ENCODE data around the gene SHOC1.

GRCh38 chr9:111825468-111826145 is 30.9 kb upstream of the SHOC1 start:
- no peak for TF ChIP-seq CTCF (IDR thresholded peaks at IDR 0.05)
- no peak for TF ChIP-seq POLR2AphosphoS5 (IDR thresholded peaks at IDR 0.05; ENCODE audit: low read depth, low read length)
- no peak for TF ChIP-seq SMC3 (IDR thresholded peaks at IDR 0.05; ENCODE audit: low read depth, low read length)
- TF ChIP-seq FOXM1 (IDR thresholded peaks at IDR 0.05; ENCODE audit: low read depth), result no peak
- no peak for TF ChIP-seq EP300 (IDR thresholded peaks at IDR 0.05; ENCODE audit: borderline replicate concordance in 1 of 2, low read depth in 1 of 2, low read length in 1 of 2)
- TF ChIP-seq FOSL2 (IDR thresholded peaks at IDR 0.05; ENCODE audit: borderline replicate concordance, low read depth), result peak; percentile 38; the same call in 1 of the 2 replicates
- no peak for TF ChIP-seq EZH2phosphoT487 (IDR thresholded peaks at IDR 0.05; ENCODE audit: borderline replicate concordance, low read depth)
- TF ChIP-seq ZBTB33 (IDR thresholded peaks at IDR 0.05; ENCODE audit: borderline replicate concordance, low read depth), result no peak
- peak; percentile 43; the same call in 1 of the 2 replicates for TF ChIP-seq MAX (IDR thresholded peaks at IDR 0.05; ENCODE audit: low read depth)
- 0 out of 2 replicates have a peak, but pooled peaks have one; percentile 10 for TF ChIP-seq JUND (IDR thresholded peaks at IDR 0.05)
- TF ChIP-seq SIN3A (IDR thresholded peaks at IDR 0.05; ENCODE audit: borderline replicate concordance, low read depth, low read length), result no peak
- no peak for TF ChIP-seq TEAD4 (IDR thresholded peaks at IDR 0.05; ENCODE audit: borderline replicate concordance, insufficient read depth)
